Panc1 (cell line): ENCODE results near the gene CRYBG1.

Experiments used
- POLR2AphosphoS5 ChIP-seq: IDR thresholded peaks from 2 replicates; pipeline ENCODE4 v1.6.1; 2012; ENCODE audit warnings: mild to moderate bottlenecking, low read depth, low read length, moderate library complexity
- SIN3A ChIP-seq: IDR thresholded peaks from 2 replicates; pipeline ENCODE4 v1.6.1; 2012; ENCODE audit warnings: low read depth, mild to moderate bottlenecking, low read length, moderate library complexity, borderline replicate concordance; ENCODE audit not compliant: insufficient read depth
- TCF7L2 ChIP-seq: IDR thresholded peaks from 2 replicates; pipeline ENCODE4 v1.6.1; 2011; ENCODE audit warnings: mild to moderate bottlenecking, low read depth, low read length, inconsistent platforms
- TF ChIP-seq, protein P1 (sequence below), 2 experiments: IDR thresholded peaks; 2 replicates each; pipeline ENCODE4 v1.6.1; 2011 to 2012; ENCODE audit warnings: low read depth in 2 of 2, control low read depth in 1 of 2, low read length in 1 of 2, mild to moderate bottlenecking in 1 of 2, moderate library complexity in 1 of 2; ENCODE audit not compliant: insufficient read depth in 1 of 2
- TF ChIP-seq, protein P2 (sequence below): fragments of 450-650 bp; IDR thresholded peaks from 2 replicates; pipeline ENCODE4 v1.5.1; 2017; ENCODE audit warnings: mild to moderate bottlenecking

DNA sequence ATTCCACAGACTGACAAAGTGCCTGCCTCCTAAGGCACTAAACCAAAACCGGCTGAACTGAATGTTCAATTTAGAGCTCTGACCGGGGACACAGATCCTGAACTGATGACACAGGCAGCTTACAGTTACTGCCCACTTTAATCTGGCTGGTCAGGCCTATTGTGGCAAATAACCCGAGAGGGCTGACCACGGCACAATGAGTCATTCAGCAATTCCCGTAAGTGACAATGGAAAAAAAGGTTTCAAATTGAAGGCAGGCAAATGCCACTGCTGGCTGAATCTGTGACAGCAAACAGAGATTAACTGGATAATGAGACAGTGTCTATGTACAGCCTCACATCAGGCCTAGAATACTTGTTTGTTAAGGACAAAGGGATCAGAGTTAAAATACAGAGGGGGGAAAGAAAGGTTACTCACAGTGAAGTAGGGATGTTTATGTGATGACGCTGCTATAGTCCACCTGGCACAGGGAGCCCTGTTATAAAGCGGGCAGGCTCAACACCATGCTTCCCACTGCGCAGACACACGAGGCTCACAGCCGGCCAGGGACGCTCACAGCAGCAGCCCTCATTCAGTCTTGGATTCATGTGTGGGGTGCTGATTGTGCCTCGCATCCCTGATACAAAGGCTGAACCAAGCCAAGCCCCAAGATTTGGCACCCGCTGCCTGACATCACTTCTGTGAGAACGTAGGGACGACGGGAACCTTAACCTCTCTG, 214.4 kb downstream of the CRYBG1 start:
- TF ChIP-seq, protein P1, sequence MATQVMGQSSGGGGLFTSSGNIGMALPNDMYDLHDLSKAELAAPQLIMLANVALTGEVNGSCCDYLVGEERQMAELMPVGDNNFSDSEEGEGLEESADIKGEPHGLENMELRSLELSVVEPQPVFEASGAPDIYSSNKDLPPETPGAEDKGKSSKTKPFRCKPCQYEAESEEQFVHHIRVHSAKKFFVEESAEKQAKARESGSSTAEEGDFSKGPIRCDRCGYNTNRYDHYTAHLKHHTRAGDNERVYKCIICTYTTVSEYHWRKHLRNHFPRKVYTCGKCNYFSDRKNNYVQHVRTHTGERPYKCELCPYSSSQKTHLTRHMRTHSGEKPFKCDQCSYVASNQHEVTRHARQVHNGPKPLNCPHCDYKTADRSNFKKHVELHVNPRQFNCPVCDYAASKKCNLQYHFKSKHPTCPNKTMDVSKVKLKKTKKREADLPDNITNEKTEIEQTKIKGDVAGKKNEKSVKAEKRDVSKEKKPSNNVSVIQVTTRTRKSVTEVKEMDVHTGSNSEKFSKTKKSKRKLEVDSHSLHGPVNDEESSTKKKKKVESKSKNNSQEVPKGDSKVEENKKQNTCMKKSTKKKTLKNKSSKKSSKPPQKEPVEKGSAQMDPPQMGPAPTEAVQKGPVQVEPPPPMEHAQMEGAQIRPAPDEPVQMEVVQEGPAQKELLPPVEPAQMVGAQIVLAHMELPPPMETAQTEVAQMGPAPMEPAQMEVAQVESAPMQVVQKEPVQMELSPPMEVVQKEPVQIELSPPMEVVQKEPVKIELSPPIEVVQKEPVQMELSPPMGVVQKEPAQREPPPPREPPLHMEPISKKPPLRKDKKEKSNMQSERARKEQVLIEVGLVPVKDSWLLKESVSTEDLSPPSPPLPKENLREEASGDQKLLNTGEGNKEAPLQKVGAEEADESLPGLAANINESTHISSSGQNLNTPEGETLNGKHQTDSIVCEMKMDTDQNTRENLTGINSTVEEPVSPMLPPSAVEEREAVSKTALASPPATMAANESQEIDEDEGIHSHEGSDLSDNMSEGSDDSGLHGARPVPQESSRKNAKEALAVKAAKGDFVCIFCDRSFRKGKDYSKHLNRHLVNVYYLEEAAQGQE (IDR thresholded peaks at IDR 0.05; ENCODE audit: insufficient read depth in 1 of 2, low read depth in 2 of 2, low read length in 1 of 2), result no peak
- TF ChIP-seq, protein P2, sequence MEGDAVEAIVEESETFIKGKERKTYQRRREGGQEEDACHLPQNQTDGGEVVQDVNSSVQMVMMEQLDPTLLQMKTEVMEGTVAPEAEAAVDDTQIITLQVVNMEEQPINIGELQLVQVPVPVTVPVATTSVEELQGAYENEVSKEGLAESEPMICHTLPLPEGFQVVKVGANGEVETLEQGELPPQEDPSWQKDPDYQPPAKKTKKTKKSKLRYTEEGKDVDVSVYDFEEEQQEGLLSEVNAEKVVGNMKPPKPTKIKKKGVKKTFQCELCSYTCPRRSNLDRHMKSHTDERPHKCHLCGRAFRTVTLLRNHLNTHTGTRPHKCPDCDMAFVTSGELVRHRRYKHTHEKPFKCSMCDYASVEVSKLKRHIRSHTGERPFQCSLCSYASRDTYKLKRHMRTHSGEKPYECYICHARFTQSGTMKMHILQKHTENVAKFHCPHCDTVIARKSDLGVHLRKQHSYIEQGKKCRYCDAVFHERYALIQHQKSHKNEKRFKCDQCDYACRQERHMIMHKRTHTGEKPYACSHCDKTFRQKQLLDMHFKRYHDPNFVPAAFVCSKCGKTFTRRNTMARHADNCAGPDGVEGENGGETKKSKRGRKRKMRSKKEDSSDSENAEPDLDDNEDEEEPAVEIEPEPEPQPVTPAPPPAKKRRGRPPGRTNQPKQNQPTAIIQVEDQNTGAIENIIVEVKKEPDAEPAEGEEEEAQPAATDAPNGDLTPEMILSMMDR, result no peak
- no peak for TF ChIP-seq POLR2AphosphoS5
- no peak for TF ChIP-seq SIN3A
- TF ChIP-seq TCF7L2, result no peak
